Measurements from ENCODE around the gene ADCY5.

Gene ADCY5

GRCh38 chr3:123285066-123285465 lies 163.8 kb downstream of the ADCY5 start:
- H3K27ac ChIP-seq (ENCODE audit: insufficient read depth, low read length, poor library complexity, severe bottlenecking): no peak overlapping the region

GRCh38 chr3:123284399-123285010 lies 164.4 kb downstream of the ADCY5 start:
- H3K27me3 ChIP-seq (replicated peaks; ENCODE audit: control insufficient read depth, insufficient read depth, low read length, poor library complexity, severe bottlenecking): no peaks in the 10 kb centered on the region
- H3K9me3 ChIP-seq (ENCODE audit: control insufficient read depth, low read length): no peaks in the 10 kb centered on the region
- no peak overlapping the region for H3K27ac ChIP-seq (ENCODE audit: insufficient read depth, low read length, poor library complexity, severe bottlenecking)
- no peak overlapping the region for H3K4me3 ChIP-seq (ENCODE audit: insufficient read depth, low read depth, low read length, poor library complexity, severe bottlenecking)
- no peaks in the 10 kb centered on the region for H3K36me3 ChIP-seq (ENCODE audit: control insufficient read depth, insufficient read depth, low read length)
- no peak for DNase-seq
- H3K4me1 ChIP-seq (ENCODE audit: control insufficient read depth, insufficient read depth, low read length, poor library complexity, severe bottlenecking): no peaks in the 10 kb centered on the region

More at GRCh38 chr3:123285066-123285465, 163.8 kb downstream of the ADCY5 start:
- Histone ChIP-seq H3K4me1 (ENCODE audit: control insufficient read depth, insufficient read depth, low read length, poor library complexity, severe bottlenecking) (no peaks in the 10 kb centered on the region), H3K36me3 (ENCODE audit: control insufficient read depth, insufficient read depth, low read length) (no peaks in the 10 kb centered on the region), H3K4me3 (ENCODE audit: insufficient read depth, low read depth, low read length, poor library complexity, severe bottlenecking) (no peak overlapping the region), H3K27me3 (replicated peaks; ENCODE audit: control insufficient read depth, insufficient read depth, low read length, poor library complexity, severe bottlenecking) (no peaks in the 10 kb centered on the region), H3K9me3 (ENCODE audit: control insufficient read depth, low read length) (no peaks in the 10 kb centered on the region)
- DNase-seq: no peak

- H3K27ac ChIP-seq (ENCODE audit: insufficient read depth, low read length, poor library complexity, severe bottlenecking): no peak overlapping the region
- no peaks in the 10 kb centered on the region for H3K36me3 ChIP-seq (ENCODE audit: control insufficient read depth, insufficient read depth, low read length)
- no peaks in the 10 kb centered on the region for H3K9me3 ChIP-seq (ENCODE audit: control insufficient read depth, low read length)
- H3K4me1 ChIP-seq (ENCODE audit: control insufficient read depth, insufficient read depth, low read length, poor library complexity, severe bottlenecking): no peaks in the 10 kb centered on the region
- no peak overlapping the region for H3K4me3 ChIP-seq (ENCODE audit: insufficient read depth, low read depth, low read length, poor library complexity, severe bottlenecking)
- no peak for DNase-seq
- no peaks in the 10 kb centered on the region for H3K27me3 ChIP-seq (replicated peaks; ENCODE audit: control insufficient read depth, insufficient read depth, low read length, poor library complexity, severe bottlenecking)
These were observed 165.1 kb downstream of the ADCY5 start for GRCh38 chr3:123283657-123284398.

- no peak overlapping the region for H3K4me3 ChIP-seq (ENCODE audit: insufficient read depth, low read depth, low read length, poor library complexity, severe bottlenecking)
These were observed 165.8 kb downstream of the ADCY5 start for GRCh38 chr3:123283074-123283473.

GRCh38 chr3:123282461-123282860 lies 166.4 kb downstream of the ADCY5 start:
- Histone ChIP-seq H3K27me3 (replicated peaks; ENCODE audit: control insufficient read depth, insufficient read depth, low read length, poor library complexity, severe bottlenecking) (no peaks in the 10 kb centered on the region), H3K36me3 (ENCODE audit: control insufficient read depth, insufficient read depth, low read length) (no peaks in the 10 kb centered on the region), H3K27ac (ENCODE audit: insufficient read depth, low read length, poor library complexity, severe bottlenecking) (no peak overlapping the region), H3K9me3 (ENCODE audit: control insufficient read depth, low read length) (no peaks in the 10 kb centered on the region), H3K4me3 (ENCODE audit: insufficient read depth, low read depth, low read length, poor library complexity, severe bottlenecking) (no peak overlapping the region), H3K4me1 (ENCODE audit: control insufficient read depth, insufficient read depth, low read length, poor library complexity, severe bottlenecking) (no peaks in the 10 kb centered on the region)
- no peak for DNase-seq

More at GRCh38 chr3:123283074-123283473, 165.8 kb downstream of the ADCY5 start:
- Histone ChIP-seq H3K27me3 (replicated peaks; ENCODE audit: control insufficient read depth, insufficient read depth, low read length, poor library complexity, severe bottlenecking) (no peaks in the 10 kb centered on the region), H3K27ac (ENCODE audit: insufficient read depth, low read length, poor library complexity, severe bottlenecking) (no peak overlapping the region), H3K4me1 (ENCODE audit: control insufficient read depth, insufficient read depth, low read length, poor library complexity, severe bottlenecking) (no peaks in the 10 kb centered on the region), H3K36me3 (ENCODE audit: control insufficient read depth, insufficient read depth, low read length) (no peaks in the 10 kb centered on the region), H3K9me3 (ENCODE audit: control insufficient read depth, low read length) (no peaks in the 10 kb centered on the region)
- DNase-seq: no peak

GRCh38 chr3:123281929-123282328 lies 167.0 kb downstream of the ADCY5 start:
- DNase-seq: no peak
- Histone ChIP-seq H3K4me1 (ENCODE audit: control insufficient read depth, insufficient read depth, low read length, poor library complexity, severe bottlenecking) (no peaks in the 10 kb centered on the region), H3K27ac (ENCODE audit: insufficient read depth, low read length, poor library complexity, severe bottlenecking) (no peak overlapping the region), H3K36me3 (ENCODE audit: control insufficient read depth, insufficient read depth, low read length) (no peaks in the 10 kb centered on the region), H3K4me3 (ENCODE audit: insufficient read depth, low read depth, low read length, poor library complexity, severe bottlenecking) (no peak overlapping the region), H3K27me3 (replicated peaks; ENCODE audit: control insufficient read depth, insufficient read depth, low read length, poor library complexity, severe bottlenecking) (no peaks in the 10 kb centered on the region), H3K9me3 (ENCODE audit: control insufficient read depth, low read length) (no peaks in the 10 kb centered on the region)

GRCh38 chr3:123281406-123281805 lies 167.5 kb downstream of the ADCY5 start:
- H3K36me3 ChIP-seq (ENCODE audit: control insufficient read depth, insufficient read depth, low read length): no peaks in the 10 kb centered on the region
- H3K4me1 ChIP-seq (ENCODE audit: control insufficient read depth, insufficient read depth, low read length, poor library complexity, severe bottlenecking): no peaks in the 10 kb centered on the region
- no peak overlapping the region for H3K27ac ChIP-seq (ENCODE audit: insufficient read depth, low read length, poor library complexity, severe bottlenecking)
- H3K4me3 ChIP-seq (ENCODE audit: insufficient read depth, low read depth, low read length, poor library complexity, severe bottlenecking): no peak overlapping the region
- no peak for DNase-seq
- no peaks in the 10 kb centered on the region for H3K9me3 ChIP-seq (ENCODE audit: control insufficient read depth, low read length)
- no peaks in the 10 kb centered on the region for H3K27me3 ChIP-seq (replicated peaks; ENCODE audit: control insufficient read depth, insufficient read depth, low read length, poor library complexity, severe bottlenecking)

GRCh38 chr3:123279121-123279520 lies 169.8 kb downstream of the ADCY5 start:
- no peaks in the 10 kb centered on the region for H3K4me1 ChIP-seq (ENCODE audit: control insufficient read depth, insufficient read depth, low read length, poor library complexity, severe bottlenecking)
- H3K36me3 ChIP-seq (ENCODE audit: control insufficient read depth, insufficient read depth, low read length): no peaks in the 10 kb centered on the region
- no peak overlapping the region for H3K4me3 ChIP-seq (ENCODE audit: insufficient read depth, low read depth, low read length, poor library complexity, severe bottlenecking)
- DNase-seq: no peak
- no peaks in the 10 kb centered on the region for H3K9me3 ChIP-seq (ENCODE audit: control insufficient read depth, low read length)
- H3K27me3 ChIP-seq (replicated peaks; ENCODE audit: control insufficient read depth, insufficient read depth, low read length, poor library complexity, severe bottlenecking): no peaks in the 10 kb centered on the region
- H3K27ac ChIP-seq (ENCODE audit: insufficient read depth, low read length, poor library complexity, severe bottlenecking): no peak overlapping the region

GRCh38 chr3:123278446-123278845 lies 170.4 kb downstream of the ADCY5 start:
- H3K9me3 ChIP-seq (ENCODE audit: control insufficient read depth, low read length): no peaks in the 10 kb centered on the region
- H3K4me1 ChIP-seq (ENCODE audit: control insufficient read depth, insufficient read depth, low read length, poor library complexity, severe bottlenecking): no peaks in the 10 kb centered on the region
- no peaks in the 10 kb centered on the region for H3K27me3 ChIP-seq (replicated peaks; ENCODE audit: control insufficient read depth, insufficient read depth, low read length, poor library complexity, severe bottlenecking)
- DNase-seq: no peak
- no peak overlapping the region for H3K4me3 ChIP-seq (ENCODE audit: insufficient read depth, low read depth, low read length, poor library complexity, severe bottlenecking)
- H3K36me3 ChIP-seq (ENCODE audit: control insufficient read depth, insufficient read depth, low read length): no peaks in the 10 kb centered on the region
- H3K27ac ChIP-seq (ENCODE audit: insufficient read depth, low read length, poor library complexity, severe bottlenecking): no peak overlapping the region

GRCh38 chr3:123277106-123277505 lies 171.8 kb downstream of the ADCY5 start:
- Histone ChIP-seq H3K36me3 (ENCODE audit: control insufficient read depth, insufficient read depth, low read length) (no peaks in the 10 kb centered on the region), H3K27ac (ENCODE audit: insufficient read depth, low read length, poor library complexity, severe bottlenecking) (no peak overlapping the region), H3K4me1 (ENCODE audit: control insufficient read depth, insufficient read depth, low read length, poor library complexity, severe bottlenecking) (no peaks in the 10 kb centered on the region), H3K27me3 (replicated peaks; ENCODE audit: control insufficient read depth, insufficient read depth, low read length, poor library complexity, severe bottlenecking) (no peaks in the 10 kb centered on the region), H3K9me3 (ENCODE audit: control insufficient read depth, low read length) (no peaks in the 10 kb centered on the region), H3K4me3 (ENCODE audit: insufficient read depth, low read depth, low read length, poor library complexity, severe bottlenecking) (no peak overlapping the region)
- no peak for DNase-seq

All from effector memory CD4-positive, alpha-beta T cell (primary cell).